ENCODE measurements around the gene PIWIL1.
A peak's percentile ranks its signal among the peaks of the same experiment; 100 is the strongest.

The PIWIL1 gene

GRCh38 chr12:130336723-130337487, 782 bp upstream of the PIWIL1 start:
- no peak for DNase-seq (ENCODE audit: low spot score)

- no peak for DNase-seq (ENCODE audit: low spot score)
Measured at GRCh38 chr12:130338794-130339601, 1.3 kb downstream of the PIWIL1 start.

- peak; percentile 39 for DNase-seq (ENCODE audit: low spot score)
Measured at GRCh38 chr12:130339951-130340350, 2.3 kb downstream of the PIWIL1 start.

- no peak for DNase-seq (ENCODE audit: low spot score)
Measured at GRCh38 chr12:130342442-130342841, 4.8 kb downstream of the PIWIL1 start.

- DNase-seq (ENCODE audit: low spot score): no peak
Measured at GRCh38 chr12:130342842-130343241, 5.2 kb downstream of the PIWIL1 start.

- no peak for DNase-seq (ENCODE audit: low spot score)
Measured at GRCh38 chr12:130344529-130344928, 6.8 kb downstream of the PIWIL1 start.

- DNase-seq (ENCODE audit: low spot score): no peak
Measured at GRCh38 chr12:130345292-130345691, 7.6 kb downstream of the PIWIL1 start.

- DNase-seq (ENCODE audit: low spot score): no peak
Measured at GRCh38 chr12:130347588-130347987, 9.9 kb downstream of the PIWIL1 start.

GRCh38 chr12:130350715-130351114, 13.0 kb downstream of the PIWIL1 start:
- no peak for DNase-seq (ENCODE audit: low spot score)

- no peak for DNase-seq (ENCODE audit: low spot score)
Measured at GRCh38 chr12:130351326-130351725, 13.6 kb downstream of the PIWIL1 start.

GRCh38 chr12:130353081-130353480, 15.4 kb downstream of the PIWIL1 start:
- no peak for DNase-seq (ENCODE audit: low spot score)

- DNase-seq (ENCODE audit: low spot score): no peak
Measured at GRCh38 chr12:130354407-130354806, 16.7 kb downstream of the PIWIL1 start.

GRCh38 chr12:130356222-130356621, 18.5 kb downstream of the PIWIL1 start:
- no peak for DNase-seq (ENCODE audit: low spot score)

GRCh38 chr12:130357241-130357640, 19.6 kb downstream of the PIWIL1 start:
- peak; percentile 8 for DNase-seq (ENCODE audit: low spot score)

- DNase-seq (ENCODE audit: low spot score): no peak
Measured at GRCh38 chr12:130357729-130358330, 20.1 kb downstream of the PIWIL1 start.

- DNase-seq (ENCODE audit: low spot score): no peak
Measured at GRCh38 chr12:130362060-130362459, 24.4 kb downstream of the PIWIL1 start.

- peak; percentile 38 for DNase-seq (ENCODE audit: low spot score)
Measured at GRCh38 chr12:130364578-130364977, 26.9 kb downstream of the PIWIL1 start.

- no peak for DNase-seq (ENCODE audit: low spot score)
Measured at GRCh38 chr12:130366159-130366558, 28.5 kb downstream of the PIWIL1 start.

- no peak for DNase-seq (ENCODE audit: low spot score)
Measured at GRCh38 chr12:130367003-130367402, 29.3 kb downstream of the PIWIL1 start.

- DNase-seq (ENCODE audit: low spot score): no peak
Measured at GRCh38 chr12:130367523-130367922, 29.8 kb downstream of the PIWIL1 start.

- DNase-seq (ENCODE audit: low spot score): no peak
Measured at GRCh38 chr12:130369816-130370215, 32.1 kb downstream of the PIWIL1 start.

GRCh38 chr12:130371296-130371695, 33.6 kb downstream of the PIWIL1 start:
- no peak for DNase-seq (ENCODE audit: low spot score)

- no peak for DNase-seq (ENCODE audit: low spot score)
Measured at GRCh38 chr12:130372936-130373335, 35.2 kb downstream of the PIWIL1 start.
